WTC11 (cell line): ENCODE data around the gene TTC28.

Source experiments
- ATF1 ChIP-seq: sonication (generic); formaldehyde crosslinking; IDR thresholded peaks from 2 replicates; pipeline ENCODE4 v1.8.1; 2023; ENCODE audit warnings: mild to moderate bottlenecking, moderate library complexity, missing genetic modification reagents
- NFYB ChIP-seq: sonication (generic); formaldehyde crosslinking; conservative IDR thresholded peaks from 2 replicates; pipeline ENCODE4 v1.8.0; 2022; ENCODE audit warnings: low read depth, missing genetic modification reagents
- ZNF138 ChIP-seq: sonication (generic); formaldehyde crosslinking; conservative IDR thresholded peaks from 2 replicates; pipeline ENCODE4 v1.8.1; 2022; ENCODE audit warnings: mild to moderate bottlenecking, moderate library complexity, missing genetic modification reagents
- TF ChIP-seq, protein P1 (sequence below): sonication (generic); formaldehyde crosslinking; IDR thresholded peaks from 2 replicates; pipeline ENCODE4 v1.8.1; 2023; ENCODE audit warnings: mild to moderate bottlenecking, missing genetic modification reagents, moderate library complexity
- TF ChIP-seq, protein P2 (sequence below): sonication (generic); formaldehyde crosslinking; IDR thresholded peaks from 2 replicates; pipeline ENCODE4 v1.8.1; 2022; ENCODE audit warnings: low read depth, mild to moderate bottlenecking, moderate library complexity, missing genetic modification reagents, borderline replicate concordance
- TF ChIP-seq, protein P3 (sequence below): fragments of 200-600 bp; IDR thresholded peaks from 2 replicates; pipeline ENCODE4 v1.8.0; 2022; ENCODE audit warnings: antibody characterized with exemption

DNA sequence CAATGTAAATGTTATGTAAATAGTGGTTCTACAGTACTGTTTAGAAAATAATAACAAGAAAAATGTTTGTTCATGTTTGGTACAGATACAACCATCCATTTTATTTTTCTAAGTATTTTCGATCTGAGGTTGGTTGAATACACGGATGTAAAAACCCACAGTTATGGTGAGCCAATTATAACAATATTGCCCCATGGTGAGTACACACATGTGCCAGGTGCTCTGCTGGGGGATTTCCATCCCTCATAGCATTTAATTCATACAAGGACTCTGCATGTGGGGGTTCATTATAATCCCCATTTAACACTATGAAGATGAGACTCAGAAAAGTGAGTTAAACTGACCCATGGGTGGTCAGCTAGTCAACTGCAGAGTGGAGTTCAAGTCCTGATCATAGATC is 23.3 kb upstream of the TTC28 start:
- no peak for TF ChIP-seq ATF1 (CRISPR knock-in tag)
- TF ChIP-seq ZNF138: no peak
- TF ChIP-seq, protein P1, sequence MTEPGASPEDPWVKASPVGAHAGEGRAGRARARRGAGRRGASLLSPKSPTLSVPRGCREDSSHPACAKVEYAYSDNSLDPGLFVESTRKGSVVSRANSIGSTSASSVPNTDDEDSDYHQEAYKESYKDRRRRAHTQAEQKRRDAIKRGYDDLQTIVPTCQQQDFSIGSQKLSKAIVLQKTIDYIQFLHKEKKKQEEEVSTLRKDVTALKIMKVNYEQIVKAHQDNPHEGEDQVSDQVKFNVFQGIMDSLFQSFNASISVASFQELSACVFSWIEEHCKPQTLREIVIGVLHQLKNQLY (CRISPR knock-in tag): no peak
- TF ChIP-seq, protein P2, sequence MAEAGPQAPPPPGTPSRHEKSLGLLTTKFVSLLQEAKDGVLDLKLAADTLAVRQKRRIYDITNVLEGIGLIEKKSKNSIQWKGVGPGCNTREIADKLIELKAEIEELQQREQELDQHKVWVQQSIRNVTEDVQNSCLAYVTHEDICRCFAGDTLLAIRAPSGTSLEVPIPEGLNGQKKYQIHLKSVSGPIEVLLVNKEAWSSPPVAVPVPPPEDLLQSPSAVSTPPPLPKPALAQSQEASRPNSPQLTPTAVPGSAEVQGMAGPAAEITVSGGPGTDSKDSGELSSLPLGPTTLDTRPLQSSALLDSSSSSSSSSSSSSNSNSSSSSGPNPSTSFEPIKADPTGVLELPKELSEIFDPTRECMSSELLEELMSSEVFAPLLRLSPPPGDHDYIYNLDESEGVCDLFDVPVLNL (CRISPR knock-in tag): no peak
- no peak for TF ChIP-seq NFYB (CRISPR knock-in tag)
- TF ChIP-seq, protein P3, sequence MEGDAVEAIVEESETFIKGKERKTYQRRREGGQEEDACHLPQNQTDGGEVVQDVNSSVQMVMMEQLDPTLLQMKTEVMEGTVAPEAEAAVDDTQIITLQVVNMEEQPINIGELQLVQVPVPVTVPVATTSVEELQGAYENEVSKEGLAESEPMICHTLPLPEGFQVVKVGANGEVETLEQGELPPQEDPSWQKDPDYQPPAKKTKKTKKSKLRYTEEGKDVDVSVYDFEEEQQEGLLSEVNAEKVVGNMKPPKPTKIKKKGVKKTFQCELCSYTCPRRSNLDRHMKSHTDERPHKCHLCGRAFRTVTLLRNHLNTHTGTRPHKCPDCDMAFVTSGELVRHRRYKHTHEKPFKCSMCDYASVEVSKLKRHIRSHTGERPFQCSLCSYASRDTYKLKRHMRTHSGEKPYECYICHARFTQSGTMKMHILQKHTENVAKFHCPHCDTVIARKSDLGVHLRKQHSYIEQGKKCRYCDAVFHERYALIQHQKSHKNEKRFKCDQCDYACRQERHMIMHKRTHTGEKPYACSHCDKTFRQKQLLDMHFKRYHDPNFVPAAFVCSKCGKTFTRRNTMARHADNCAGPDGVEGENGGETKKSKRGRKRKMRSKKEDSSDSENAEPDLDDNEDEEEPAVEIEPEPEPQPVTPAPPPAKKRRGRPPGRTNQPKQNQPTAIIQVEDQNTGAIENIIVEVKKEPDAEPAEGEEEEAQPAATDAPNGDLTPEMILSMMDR: no peak
